HG02571 (cell line): ENCODE results near the gene MCM7.
A peak's percentile ranks its signal among the peaks of the same experiment; 100 is the strongest.

Experiments
- ATAC-seq: cut with Tn5 transposase; IDR thresholded peaks from one replicate; pipeline ENCODE4 v1.9.1; 2021; ENCODE audit warnings: mild to moderate bottlenecking, moderate library complexity; ENCODE audit not compliant: unreplicated experiment

The MCM7 gene

GRCh38 chr7:100098913-100099312, 2.3 kb downstream of the MCM7 start:
- ATAC-seq: no peak

- no peak for ATAC-seq
These were observed 5.5 kb downstream of the MCM7 start for GRCh38 chr7:100095704-100096103.

GRCh38 chr7:100095289-100095688, 5.9 kb downstream of the MCM7 start:
- ATAC-seq: no peak

GRCh38 chr7:100093925-100094486, 7.2 kb downstream of the MCM7 start:
- ATAC-seq: no peak

GRCh38 chr7:100093498-100093897, 7.7 kb downstream of the MCM7 start:
- ATAC-seq: no peak

- no peak for ATAC-seq
These were observed 8.1 kb downstream of the MCM7 start for GRCh38 chr7:100093054-100093453.

GRCh38 chr7:100091411-100092181, 9.6 kb downstream of the MCM7 start:
- no peak for ATAC-seq

GRCh38 chr7:100090527-100091410, 10.4 kb downstream of the MCM7 start:
- no peak for ATAC-seq

GRCh38 chr7:100089458-100090196, 11.6 kb downstream of the MCM7 start:
- no peak for ATAC-seq

GRCh38 chr7:100088621-100089457, 12.4 kb downstream of the MCM7 start, which contains the start of gene COPS6:
Gene COPS6, plus strand, starts transcription at chr7:100088969. Its CDS starts 22 bp downstream, at chr7:100088991.
- ATAC-seq: no peak

GRCh38 chr7:100088095-100088620, 13.0 kb downstream of the MCM7 start:
- no peak for ATAC-seq

GRCh38 chr7:100087055-100087750, 14.0 kb downstream of the MCM7 start:
- ATAC-seq: no peak

- ATAC-seq: no peak
These were observed 15.7 kb downstream of the MCM7 start for GRCh38 chr7:100085515-100085914.

- no peak for ATAC-seq
These were observed 18.2 kb downstream of the MCM7 start for GRCh38 chr7:100082978-100083377.

GRCh38 chr7:100081535-100082102, 19.6 kb downstream of the MCM7 start, which contains the start of gene ZNF3:
Gene ZNF3, minus strand, starts transcription at chr7:100081723. Its CDS starts 4,366 bp downstream, at chr7:100077357.
- ATAC-seq: peak; percentile 81

GRCh38 chr7:100080907-100081534, 20.2 kb downstream of the MCM7 start:
- ATAC-seq: no peak

GRCh38 chr7:100079024-100079560, 22.1 kb downstream of the MCM7 start:
- ATAC-seq: no peak

GRCh38 chr7:100077205-100077604, 24.0 kb downstream of the MCM7 start:
- ATAC-seq: no peak
